Mesenchymal stem cell (in vitro differentiated cells and primary cell): ENCODE data around the gene SPATS2L.

Experiments used
- DNase-seq: peaks from one replicate; pipeline ENCODE4 v3.0.0-alpha.2; 2013
- H2AFZ ChIP-seq: one replicate; pipeline ENCODE4 v1.6.1; 2013; ENCODE audit warnings: low read depth, mild to moderate bottlenecking, control low read depth, inconsistent platforms, low read length, moderate library complexity
- H2AK5ac ChIP-seq: 2 replicates; pipeline ENCODE4 v1.6.1; 2013; ENCODE audit warnings: low read length, moderate library complexity, mild to moderate bottlenecking, inconsistent platforms; ENCODE audit not compliant: severe bottlenecking
- H2BK120ac ChIP-seq: one replicate; pipeline ENCODE4 v1.6.1; 2013; ENCODE audit warnings: low read depth, mild to moderate bottlenecking, inconsistent platforms, low read length, moderate library complexity
- H2BK12ac ChIP-seq, 2 experiments: one replicate each; pipeline ENCODE4 v1.6.1; 2013; ENCODE audit warnings: inconsistent platforms in 2 of 2, low read length in 2 of 2, mild to moderate bottlenecking in 2 of 2, moderate library complexity in 2 of 2, control low read depth in 1 of 2
- H2BK15ac ChIP-seq: one replicate; pipeline ENCODE4 v1.6.1; 2013; ENCODE audit warnings: mild to moderate bottlenecking, low read depth, inconsistent platforms; ENCODE audit not compliant: poor library complexity, severe bottlenecking
- H2BK5ac ChIP-seq: 2 replicates; pipeline ENCODE4 v1.6.1; 2013; ENCODE audit warnings: low read depth, mild to moderate bottlenecking, low read length, control low read depth, inconsistent platforms; ENCODE audit not compliant: poor library complexity, severe bottlenecking
- H3K14ac ChIP-seq, 2 experiments: one replicate each; pipeline ENCODE4 v1.6.1; 2013; ENCODE audit warnings: inconsistent platforms in 2 of 2, low read length in 2 of 2, control low read depth in 1 of 2, mild to moderate bottlenecking in 1 of 2, moderate library complexity in 1 of 2
- H3K18ac ChIP-seq, 2 experiments: one replicate each; pipeline ENCODE4 v1.6.1; 2013; ENCODE audit warnings: inconsistent platforms in 2 of 2, low read length in 2 of 2, control low read depth in 1 of 2, low read depth in 1 of 2, mild to moderate bottlenecking in 1 of 2
- H3K23ac ChIP-seq, 2 experiments: one replicate each; pipeline ENCODE4 v1.6.1; 2013; ENCODE audit warnings: inconsistent platforms in 2 of 2, low read length in 2 of 2, mild to moderate bottlenecking in 2 of 2, moderate library complexity in 2 of 2, control low read depth in 1 of 2
- H3K27ac ChIP-seq: 2 replicates; pipeline ENCODE4 v1.5.1; 2013; ENCODE audit warnings: mild to moderate bottlenecking, moderate library complexity, low read length, control low read depth, inconsistent platforms; ENCODE audit not compliant: poor library complexity, severe bottlenecking
- H3K27me3 ChIP-seq, 2 experiments: 2 replicates each; pipeline versions ENCODE4 v1.6.1 to v1.7.0; 2013; ENCODE audit warnings: low read length in 2 of 2, mild to moderate bottlenecking in 2 of 2, moderate library complexity in 2 of 2, control low read depth in 1 of 2, inconsistent platforms in 1 of 2; ENCODE audit not compliant: control insufficient read depth in 1 of 2, insufficient read depth in 1 of 2
- H3K36me3 ChIP-seq, 2 experiments: 2 replicates each; pipeline versions ENCODE4 v1.6.1 to v1.7.0; 2013; ENCODE audit warnings: low read length in 2 of 2, control low read depth in 1 of 2, inconsistent platforms in 1 of 2, low read depth in 1 of 2, mild to moderate bottlenecking in 1 of 2; ENCODE audit not compliant: insufficient read depth in 2 of 2, control insufficient read depth in 1 of 2
- H3K4ac ChIP-seq, 2 experiments: one replicate each; pipeline ENCODE4 v1.6.1; 2013; ENCODE audit warnings: inconsistent platforms in 2 of 2, low read length in 2 of 2, mild to moderate bottlenecking in 2 of 2, moderate library complexity in 2 of 2, control low read depth in 1 of 2, low read depth in 1 of 2
- H3K4me1 ChIP-seq: 2 replicates; pipeline ENCODE4 v1.6.1; 2013; ENCODE audit warnings: low read depth, low read length, control low read depth; ENCODE audit not compliant: control insufficient read depth, insufficient read depth
- H3K4me2 ChIP-seq: 2 replicates; pipeline ENCODE4 v1.6.1; 2013; ENCODE audit warnings: low read length, mild to moderate bottlenecking, inconsistent platforms; ENCODE audit not compliant: poor library complexity, severe bottlenecking
- H3K4me3 ChIP-seq, 2 experiments: 2 replicates each; pipeline versions ENCODE4 v1.5.1 to v1.7.0; 2013; ENCODE audit warnings: low read length in 2 of 2, mild to moderate bottlenecking in 2 of 2, control low read depth in 1 of 2, low read depth in 1 of 2; ENCODE audit not compliant: insufficient read depth in 1 of 2
- H3K79me1 ChIP-seq: replicated peaks from 2 replicates; pipeline ENCODE4 v1.6.1; 2013; ENCODE audit warnings: mild to moderate bottlenecking, control low read depth, low read length, inconsistent platforms; ENCODE audit not compliant: poor library complexity, severe bottlenecking
- H3K9ac ChIP-seq: 2 replicates; pipeline ENCODE4 v1.7.0; 2013; ENCODE audit warnings: mild to moderate bottlenecking, low read length, moderate library complexity
- H3K9me3 ChIP-seq: 2 replicates; pipeline ENCODE4 v1.7.0; 2013; ENCODE audit warnings: mild to moderate bottlenecking, low read length; ENCODE audit not compliant: control insufficient read depth
- H4K8ac ChIP-seq: one replicate; pipeline ENCODE4 v1.6.1; 2013; ENCODE audit warnings: inconsistent platforms, mild to moderate bottlenecking, low read length, moderate library complexity
- H4K91ac ChIP-seq: one replicate; pipeline ENCODE4 v1.6.1; 2013; ENCODE audit warnings: mild to moderate bottlenecking, low read length, inconsistent platforms
- WGBS: methylation state at CpG from one replicate; pipeline ENCODE4 v1.1.7; 2013; ENCODE audit warnings: mixed read lengths; 5-methylcytosine and 5-hydroxymethylcytosine counted together

Gene SPATS2L

DNA sequence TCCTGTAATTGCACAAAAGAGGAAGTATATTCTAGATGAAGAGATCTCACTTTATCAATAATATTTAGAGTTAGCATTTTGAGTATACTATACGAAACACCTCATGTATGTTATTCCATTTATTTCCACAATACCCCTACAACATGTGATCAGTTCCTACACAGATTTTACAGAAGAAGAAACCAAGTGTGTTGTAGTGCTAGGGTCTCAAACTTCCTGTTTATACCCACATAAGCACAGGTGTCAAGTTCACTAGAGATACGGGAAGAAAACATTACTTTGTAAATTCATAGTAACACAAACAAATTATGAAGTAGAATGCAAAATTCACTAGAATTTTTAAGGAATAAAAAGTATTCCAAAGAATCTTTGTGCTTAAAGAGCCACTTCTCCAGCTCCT lies 157.0 kb downstream of the SPATS2L start:
- no peak overlapping the region for H2BK5ac ChIP-seq
- H2BK12ac ChIP-seq = no peak overlapping the region
- H3K18ac ChIP-seq = no peak overlapping the region
- DNase-seq = no peak
- no peak overlapping the region for H3K14ac ChIP-seq
- H3K23ac ChIP-seq = no peak overlapping the region
- H3K9ac ChIP-seq = no peak overlapping the region
- H3K4me2 ChIP-seq = no peak overlapping the region
- no peak overlapping the region for H4K91ac ChIP-seq
- H3K27ac ChIP-seq = no peak overlapping the region
- H3K27me3 ChIP-seq = no peaks in the 10 kb centered on the region
- no peaks in the 10 kb centered on the region for H3K9me3 ChIP-seq
- peaks cover 20% of the 10 kb centered on the region for H3K79me1 ChIP-seq
- no peak overlapping the region for H2AK5ac ChIP-seq
- H2BK15ac ChIP-seq = no peak overlapping the region
- no peak overlapping the region for H3K4me3 ChIP-seq
- H4K8ac ChIP-seq = no peak overlapping the region
- WGBS = no CpG with 5 or more reads among the region's 2 CpGs
- H2BK120ac ChIP-seq = no peak overlapping the region
- H3K36me3 ChIP-seq = peaks cover 19 to 52% of the 10 kb centered on the region in 2 experiments
- no peak overlapping the region for H3K4ac ChIP-seq
- H2AFZ ChIP-seq = no peak overlapping the region
- peaks cover 1% of the 10 kb centered on the region for H3K4me1 ChIP-seq

GRCh38 chr2:200466425-200467418 lies 160.2 kb downstream of the SPATS2L start:
- no peak overlapping the region for H3K14ac ChIP-seq
- H3K4me3 ChIP-seq = peak overlapping the region in 1 of 2 experiments; percentile 66
- no peak overlapping the region for H4K91ac ChIP-seq
- WGBS = 86% methylated on average over 9 of the region's 12 CpGs
- no peak overlapping the region for H3K4me2 ChIP-seq
- no peak overlapping the region for H2BK120ac ChIP-seq
- no peak overlapping the region for H3K4ac ChIP-seq
- peak overlapping the region; percentile 84 for H3K9ac ChIP-seq
- no peak for DNase-seq
- H3K23ac ChIP-seq = no peak overlapping the region
- no peaks in the 10 kb centered on the region for H3K9me3 ChIP-seq
- H3K36me3 ChIP-seq = peaks cover 33 to 66% of the 10 kb centered on the region in 2 experiments
- no peak overlapping the region for H2AFZ ChIP-seq
- no peak overlapping the region for H2BK15ac ChIP-seq
- no peak overlapping the region for H2BK5ac ChIP-seq
- H4K8ac ChIP-seq = no peak overlapping the region
- H3K27me3 ChIP-seq = no peaks in the 10 kb centered on the region
- no peak overlapping the region for H3K18ac ChIP-seq
- H3K27ac ChIP-seq = no peak overlapping the region
- H3K79me1 ChIP-seq = peaks cover 18% of the 10 kb centered on the region
- no peak overlapping the region for H2BK12ac ChIP-seq
- H2AK5ac ChIP-seq = peak overlapping the region; percentile 15
- peaks cover 10% of the 10 kb centered on the region for H3K4me1 ChIP-seq

- no peak for DNase-seq
- Histone ChIP-seq H4K91ac (no peak overlapping the region), H2BK15ac (no peak overlapping the region), H3K4me1 (peaks cover 10% of the 10 kb centered on the region), H3K79me1 (peaks cover 26% of the 10 kb centered on the region), H2BK5ac (no peak overlapping the region), H3K18ac (no peak overlapping the region), H3K4ac (no peak overlapping the region), H2AK5ac (no peak overlapping the region), H3K4me3 (no peak overlapping the region), H2BK12ac (no peak overlapping the region), H3K27me3 (no peaks in the 10 kb centered on the region), H3K14ac (peak overlapping the region in 1 of 2 experiments; percentile 28), H3K36me3 (peaks cover 41 to 68% of the 10 kb centered on the region in 2 experiments), H2AFZ (no peak overlapping the region), H3K4me2 (no peak overlapping the region), H3K9ac (peak overlapping the region; percentile 84), H3K9me3 (no peaks in the 10 kb centered on the region), H3K27ac (no peak overlapping the region), H4K8ac (no peak overlapping the region), H3K23ac (no peak overlapping the region), H2BK120ac (no peak overlapping the region)
- WGBS = 91% methylated on average over 6 of the region's 8 CpGs
Measured at GRCh38 chr2:200467806-200468681, 161.6 kb downstream of the SPATS2L start.
